H1 (cell line): ENCODE data around the gene VWA5A. TPM values are rescaled to one million over a fixed set of nuclear protein-coding genes. Genes with fewer than 3 reads are reported as not detected.

Experiments
- CEBPB ChIP-seq: IDR thresholded peaks from 2 replicates; pipeline ENCODE4 v1.6.1; 2012; ENCODE audit warnings: low read depth, low read length
- GTF2F1 ChIP-seq: IDR thresholded peaks from 2 replicates; pipeline ENCODE4 v1.6.1; 2012; ENCODE audit warnings: low read depth, low read length, improper control_type of control experiment, borderline replicate concordance
- NRF1 ChIP-seq: IDR thresholded peaks from 2 replicates; pipeline ENCODE4 v1.6.1; 2011; ENCODE audit warnings: mild to moderate bottlenecking, low read depth, low read length, improper control_type of control experiment
- SAP30 ChIP-seq: fragments of 300-600 bp; sonication (generic); IDR thresholded peaks from 2 replicates; pipeline ENCODE4 v1.7.1; 2012; ENCODE audit warnings: low read length, moderate library complexity, mild to moderate bottlenecking, inconsistent platforms; ENCODE audit not compliant: insufficient read depth, insufficient replicate concordance
- polyA plus RNA-seq, 7 experiments: library from polyadenylated mRNA; depleted of rRNA in 3 of 7; stranded (reverse) in 5 of 7; unstranded in 2 of 7; fragments of >200 nt in 5 of 7; fragments of 200-250 nt in 2 of 7; gene quantifications; 1 replicate in 5 of 7; 2 replicates in 1 of 7; 4 replicates in 1 of 7; pipeline versions ENCODE4 v1.2.1 to v1.2.3, GENCODE V29; 2011 to 2013; ENCODE audit warnings: missing spikeins in 2 of 7, mixed read lengths in 2 of 7
- total RNA-seq: library from RNA; stranded (reverse); fragmentation: NEBNext Ultra II Directional; extraction: Animal tissue kit (Norgen Biotek cat#: 25700); gene quantifications from 2 replicates; pipeline ENCODE4 v1.2.1, GENCODE V29; 2021
- TF ChIP-seq, protein P1 (sequence below): IDR thresholded peaks from 2 replicates; pipeline ENCODE4 v1.6.1; 2012; ENCODE audit warnings: inconsistent platforms

Gene VWA5A
- total and polyA plus RNA-seq, 2 of the 8 experiments (the other 6 are each of a cell fraction or from before 2014, with no cell fraction given): 12.5 to 20.4 TPM

DNA sequence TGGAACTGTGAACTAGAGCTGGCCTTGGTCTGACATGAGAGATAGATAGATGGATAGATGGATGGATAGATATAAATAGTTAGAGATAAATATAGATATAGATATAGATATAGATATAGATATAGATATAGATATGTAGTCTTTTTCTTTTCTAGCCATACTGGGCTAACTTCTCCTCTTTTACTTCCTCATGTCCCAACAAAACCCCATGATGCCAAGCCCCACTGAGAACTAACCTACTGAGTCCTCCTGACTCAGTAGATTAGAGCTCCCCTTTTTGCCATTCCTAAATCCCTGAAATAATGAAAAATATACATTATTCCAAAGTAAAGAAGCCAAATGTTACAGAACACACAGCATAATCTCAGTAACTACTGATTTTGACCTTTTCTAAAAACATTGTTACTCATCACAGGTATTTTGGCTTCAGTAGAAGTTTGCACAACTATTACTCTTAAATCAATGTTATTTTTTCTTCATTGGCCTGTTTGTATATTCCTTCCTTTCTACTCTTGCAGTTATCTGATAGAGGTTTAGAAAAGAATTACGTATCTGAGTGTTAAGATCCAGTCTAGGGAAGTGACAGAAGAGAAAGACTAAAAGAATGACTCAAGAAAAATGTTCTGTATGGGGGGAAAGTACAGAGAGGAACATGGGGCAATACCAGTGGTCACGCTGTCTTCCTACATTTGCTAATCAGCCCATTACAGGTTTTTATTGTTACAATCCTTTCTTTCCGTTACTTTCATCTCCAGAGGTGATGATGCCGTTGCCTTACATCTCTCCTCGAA is 61.9 kb downstream of the VWA5A start (continued):
- TF ChIP-seq CEBPB: no peak
- no peak for TF ChIP-seq GTF2F1
- TF ChIP-seq, protein P1, sequence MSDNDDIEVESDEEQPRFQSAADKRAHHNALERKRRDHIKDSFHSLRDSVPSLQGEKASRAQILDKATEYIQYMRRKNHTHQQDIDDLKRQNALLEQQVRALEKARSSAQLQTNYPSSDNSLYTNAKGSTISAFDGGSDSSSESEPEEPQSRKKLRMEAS: no peak
- no peak for TF ChIP-seq SAP30
- no peak for TF ChIP-seq NRF1
- TF ChIP-seq, all 59 proteins: peak for 0
